ENCODE results near the gene ZBTB9.
A peak's percentile ranks its signal among the peaks of the same experiment; 100 is the strongest.

The ZBTB9 gene

GRCh38 chr6:33454009-33454946 is at the start of gene ZBTB9:
Gene ZBTB9, plus strand, starts transcription at chr6:33454576. Its CDS starts 525 bp downstream, at chr6:33455101.
- TF ChIP-seq CTCF (IDR thresholded peaks at IDR 0.05; ENCODE audit: control extremely low read depth, extremely low read depth, low read depth, missing control alignments): no peak
- peak; percentile 99 for DNase-seq (ENCODE audit: extremely low spot score)
- POLR2A ChIA-PET: interaction anchor here (0.6 kb wide), 1 partner anchor 81 kb away, joined by 3 read pairs; no protein-coding TSS in a partner anchor
- CTCF ChIA-PET: interaction anchor here (0.7 to 1.7 kb wide), 11 partner anchors 8 to 246 kb away, joined by 3 to 7 read pairs (median 3); no protein-coding TSS in a partner anchor

GRCh38 chr6:33404884-33405283 is 49.5 kb upstream of the ZBTB9 start:
- ChIA-PET CTCF (no interaction called here), POLR2A (no interaction called here)
- TF ChIP-seq CTCF (IDR thresholded peaks at IDR 0.05; ENCODE audit: control extremely low read depth, extremely low read depth, low read depth, missing control alignments): no peak

GRCh38 chr6:33405386-33405940 is 48.9 kb upstream of the ZBTB9 start:
- CTCF ChIA-PET: interaction anchor here (0.9 to 1.0 kb wide), 3 partner anchors 10 to 15 kb away, joined by 5 read pairs; partner anchors contain the start of gene CUTA
- DNase-seq (ENCODE audit: extremely low spot score): no peak
- no peak for TF ChIP-seq CTCF (IDR thresholded peaks at IDR 0.05; ENCODE audit: control extremely low read depth, extremely low read depth, low read depth, missing control alignments)
- POLR2A ChIA-PET: no interaction called here

More at GRCh38 chr6:33404884-33405283, 49.5 kb upstream of the ZBTB9 start:
- DNase-seq (ENCODE audit: extremely low spot score): no peak

- CTCF ChIA-PET: interaction anchor here (0.9 to 1.0 kb wide), 3 partner anchors 10 to 15 kb away, joined by 5 read pairs; partner anchors contain the start of gene CUTA
- DNase-seq (ENCODE audit: extremely low spot score): no peak
- TF ChIP-seq CTCF (IDR thresholded peaks at IDR 0.05; ENCODE audit: control extremely low read depth, extremely low read depth, low read depth, missing control alignments): no peak
- POLR2A ChIA-PET: no interaction called here
These were observed 48.2 kb upstream of the ZBTB9 start for GRCh38 chr6:33406126-33406525.

GRCh38 chr6:33407132-33407718 is 47.2 kb upstream of the ZBTB9 start:
- CTCF ChIA-PET: interaction anchor here (0.9 to 1.8 kb wide), 5 partner anchors 9 to 108 kb away, joined by 3 to 5 read pairs (median 4); no protein-coding TSS in a partner anchor
- no peak for DNase-seq (ENCODE audit: extremely low spot score)
- POLR2A ChIA-PET: no interaction called here
- peak; percentile 11 for TF ChIP-seq CTCF (IDR thresholded peaks at IDR 0.05; ENCODE audit: control extremely low read depth, extremely low read depth, low read depth, missing control alignments)

- DNase-seq (ENCODE audit: extremely low spot score): peak; percentile 99
- TF ChIP-seq CTCF (IDR thresholded peaks at IDR 0.05; ENCODE audit: control extremely low read depth, extremely low read depth, low read depth, missing control alignments): no peak
- ChIA-PET CTCF (interaction anchor here (0.8 to 1.8 kb wide), 5 partner anchors 9 to 17 kb away, joined by 3 to 6 read pairs (median 5); no protein-coding TSS in a partner anchor), POLR2A (no interaction called here)
These were observed 44.2 kb upstream of the ZBTB9 start for GRCh38 chr6:33410050-33410710.
